ENCODE results near the gene DEGS2.

DNA sequence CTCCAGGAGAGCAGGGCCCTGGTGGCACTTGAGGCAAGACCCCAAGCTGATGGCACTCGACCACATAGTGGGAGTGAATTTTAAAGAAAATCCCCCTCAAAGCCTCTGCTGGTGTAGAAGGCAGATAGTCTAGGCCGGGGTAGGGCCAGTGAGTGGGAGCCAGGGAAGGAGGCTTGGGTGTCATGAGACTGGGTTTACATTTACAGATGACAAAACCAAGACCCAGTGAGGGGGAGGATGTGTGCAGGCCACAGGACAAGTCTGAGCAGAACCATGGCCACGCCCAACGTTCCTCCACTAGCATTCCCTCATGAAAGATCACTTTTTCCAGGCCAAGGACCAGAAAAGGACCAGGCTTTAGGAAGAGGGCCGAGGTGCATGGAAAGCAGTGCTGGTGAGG lies 52.2 kb downstream of the DEGS2 start:
- TF ChIP-seq CTCF (conservative IDR thresholded peaks at IDR 0.05) (no peak), ZFX (IDR thresholded peaks at IDR 0.05) (no peak)
